H1 (cell line): ENCODE results near the gene SYTL5. TPM values are rescaled to one million over a fixed set of nuclear protein-coding genes. Genes with fewer than 3 reads are reported as not detected.

Source experiments
- CBX8 ChIP-seq: fragments of 300-800, 300-1000 bp; sonication (generic); IDR thresholded peaks from 2 replicates; pipeline ENCODE4 v1.7.1; 2016; ENCODE audit warnings: low read depth, low read length, borderline replicate concordance
- KDM1A ChIP-seq: fragments of 200-600, 300-600 bp; sonication (generic); IDR thresholded peaks from 2 replicates; pipeline ENCODE4 v1.7.1; 2016; ENCODE audit warnings: mild to moderate bottlenecking, low read length, borderline replicate concordance
- RNF2 ChIP-seq: fragments of 200-900, 300-1000 bp; sonication (generic); IDR thresholded peaks from 2 replicates; pipeline ENCODE4 v1.7.1; 2016; ENCODE audit warnings: borderline replicate concordance, low read depth, mild to moderate bottlenecking, antibody characterized with exemption, low read length; ENCODE audit not compliant: poor library complexity, severe bottlenecking; ENCODE audit errors: missing control alignments
- SP1 ChIP-seq: IDR thresholded peaks from 2 replicates; pipeline ENCODE4 v1.6.1; 2011; ENCODE audit warnings: low read depth, low read length
- TCF12 ChIP-seq: IDR thresholded peaks from 2 replicates; pipeline ENCODE4 v1.6.1; 2011; ENCODE audit warnings: low read depth, mild to moderate bottlenecking, low read length
- polyA plus RNA-seq, 7 experiments: library from polyadenylated mRNA; depleted of rRNA in 3 of 7; stranded (reverse) in 5 of 7; unstranded in 2 of 7; fragments of >200 nt in 5 of 7; fragments of 200-250 nt in 2 of 7; gene quantifications; 1 replicate in 5 of 7; 2 replicates in 1 of 7; 4 replicates in 1 of 7; pipeline versions ENCODE4 v1.2.1 to v1.2.3, GENCODE V29; 2011 to 2013; ENCODE audit warnings: missing spikeins in 2 of 7, mixed read lengths in 2 of 7
- total RNA-seq: library from RNA; stranded (reverse); fragmentation: NEBNext Ultra II Directional; extraction: Animal tissue kit (Norgen Biotek cat#: 25700); gene quantifications from 2 replicates; pipeline ENCODE4 v1.2.1, GENCODE V29; 2021

SYTL5 gene
- total and polyA plus RNA-seq, 2 of the 8 experiments (the other 6 are each of a cell fraction or from before 2014, with no cell fraction given): 0.15 to 0.52 TPM

- TF ChIP-seq CBX8 (no peak), RNF2 (no peak), KDM1A (no peak), SP1 (no peak), TCF12 (no peak)
These were observed 121.6 kb downstream of the SYTL5 start (continued) for GRCh38 chrX:38127961-38128360.
